H1 (cell line): Measurements from ENCODE around the gene UQCRFS1. TPM values are rescaled to one million over a fixed set of nuclear protein-coding genes. Genes with fewer than 3 reads are reported as not detected.

Source experiments
- CBX8 ChIP-seq: fragments of 300-800, 300-1000 bp; sonication (generic); IDR thresholded peaks from 2 replicates; pipeline ENCODE4 v1.7.1; 2016; ENCODE audit warnings: low read depth, low read length, borderline replicate concordance
- CHD2 ChIP-seq: IDR thresholded peaks from 2 replicates; pipeline ENCODE4 v1.6.1; 2012; ENCODE audit warnings: low read length, improper control_type of control experiment
- GABPA ChIP-seq: IDR thresholded peaks from 2 replicates; pipeline ENCODE4 v1.6.1; 2011; ENCODE audit warnings: mild to moderate bottlenecking, low read length, moderate library complexity, borderline replicate concordance; ENCODE audit not compliant: insufficient read depth
- SP2 ChIP-seq: IDR thresholded peaks from 2 replicates; pipeline ENCODE4 v1.6.1; 2012; ENCODE audit warnings: mild to moderate bottlenecking, low read length, inconsistent platforms
- polyA plus RNA-seq, 7 experiments: library from polyadenylated mRNA; depleted of rRNA in 3 of 7; stranded (reverse) in 5 of 7; unstranded in 2 of 7; fragments of >200 nt in 5 of 7; fragments of 200-250 nt in 2 of 7; gene quantifications; 1 replicate in 5 of 7; 2 replicates in 1 of 7; 4 replicates in 1 of 7; pipeline versions ENCODE4 v1.2.1 to v1.2.3, GENCODE V29; 2011 to 2013; ENCODE audit warnings: missing spikeins in 2 of 7, mixed read lengths in 2 of 7
- total RNA-seq: library from RNA; stranded (reverse); fragmentation: NEBNext Ultra II Directional; extraction: Animal tissue kit (Norgen Biotek cat#: 25700); gene quantifications from 2 replicates; pipeline ENCODE4 v1.2.1, GENCODE V29; 2021

UQCRFS1 gene
- total and polyA plus RNA-seq, 2 of the 8 experiments (the other 6 are each of a cell fraction or from before 2014, with no cell fraction given) = 52.4 to 59.1 TPM

DNA sequence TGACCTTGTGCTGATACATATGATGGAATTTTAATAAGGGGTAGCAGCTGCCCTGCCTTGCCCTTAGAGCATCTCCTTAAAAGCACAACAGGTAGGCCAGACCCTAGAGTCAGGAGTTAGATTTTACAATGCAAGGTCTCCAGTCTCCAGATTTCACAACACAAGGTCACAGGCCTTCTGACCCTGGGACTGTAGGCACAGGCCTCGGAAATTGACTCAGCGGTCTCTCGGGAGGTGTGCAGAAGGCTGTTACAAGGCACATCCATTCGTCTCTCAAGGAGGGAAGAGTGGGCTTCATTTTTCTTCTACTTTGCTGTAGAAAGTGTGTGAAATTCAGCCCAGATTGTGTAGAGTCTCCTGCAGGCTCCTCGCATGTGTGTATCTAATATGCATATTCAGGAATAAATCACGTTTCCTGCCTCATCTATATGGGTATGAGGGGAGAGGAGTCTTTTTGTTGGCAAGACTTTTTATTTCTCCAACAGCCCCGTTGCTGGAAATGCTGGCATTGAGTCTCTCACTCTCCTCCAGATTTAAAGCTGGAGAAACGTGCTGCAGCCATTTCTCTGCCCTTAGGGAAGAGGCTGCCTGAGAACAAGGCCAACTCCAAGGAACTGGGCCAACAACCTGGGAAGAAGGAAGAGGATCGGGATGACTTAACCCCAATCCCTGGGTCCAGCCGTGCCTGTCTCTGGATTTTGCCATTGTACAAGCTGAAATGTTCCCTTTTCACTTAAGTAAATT, 24.5 kb downstream of the UQCRFS1 start (continued):
- TF ChIP-seq CBX8 (no peak), CHD2 (no peak), GABPA (no peak), SP2 (no peak)
